Measurements from ENCODE around the gene IRX3. TPM values are rescaled to one million over a fixed set of nuclear protein-coding genes. Genes with fewer than 3 reads are reported as not detected.

IRX3 gene
- total RNA-seq, 2 experiments from 2014 or later: 1.2 to 1.6 TPM

- Mint-ChIP-seq H3K4me3 (no peak overlapping the region), H3K27ac (no peak overlapping the region), H3K27me3 (no peaks in the 10 kb centered on the region), H3K9me3 (no peaks in the 10 kb centered on the region), H3K36me3 (ENCODE audit: low read depth) (no peaks in the 10 kb centered on the region), H3K4me1 (no peaks in the 10 kb centered on the region)
- ChIA-PET POLR2A (no interaction called here), CTCF (no interaction called here)
- no peak for DNase-seq
Observed at GRCh38 chr16:54313789-54314188, 27.2 kb upstream of the IRX3 start.

- CTCF ChIA-PET: no interaction called here
- Mint-ChIP-seq H3K4me3 (no peak overlapping the region), H3K36me3 (ENCODE audit: low read depth) (no peaks in the 10 kb centered on the region), H3K27me3 (no peaks in the 10 kb centered on the region), H3K4me1 (no peaks in the 10 kb centered on the region), H3K27ac (no peak overlapping the region), H3K9me3 (no peaks in the 10 kb centered on the region)
- POLR2A ChIA-PET: no interaction called here
- no peak for DNase-seq
Observed at GRCh38 chr16:54312502-54312991, 26.0 kb upstream of the IRX3 start.

- Mint-ChIP-seq H3K36me3 (ENCODE audit: low read depth) (no peaks in the 10 kb centered on the region), H3K27me3 (no peaks in the 10 kb centered on the region), H3K9me3 (no peaks in the 10 kb centered on the region), H3K27ac (no peak overlapping the region), H3K4me1 (no peaks in the 10 kb centered on the region), H3K4me3 (no peak overlapping the region)
- CTCF ChIA-PET: no interaction called here
- POLR2A ChIA-PET: no interaction called here
- DNase-seq: no peak
Observed at GRCh38 chr16:54309341-54309740, 22.8 kb upstream of the IRX3 start.

- CTCF ChIA-PET: no interaction called here
- no peaks in the 10 kb centered on the region for H3K27me3 Mint-ChIP-seq
- no peaks in the 10 kb centered on the region for H3K4me1 Mint-ChIP-seq
- no peaks in the 10 kb centered on the region for H3K9me3 Mint-ChIP-seq
- H3K4me3 Mint-ChIP-seq: no peak overlapping the region
- no peak for DNase-seq
- no peaks in the 10 kb centered on the region for H3K36me3 Mint-ChIP-seq (ENCODE audit: low read depth)
- H3K27ac Mint-ChIP-seq: no peak overlapping the region
- POLR2A ChIA-PET: no interaction called here
Observed at GRCh38 chr16:54305080-54305479, 18.5 kb upstream of the IRX3 start.

- Mint-ChIP-seq H3K27me3 (no peaks in the 10 kb centered on the region), H3K4me3 (no peak overlapping the region), H3K27ac (no peak overlapping the region), H3K36me3 (ENCODE audit: low read depth) (no peaks in the 10 kb centered on the region), H3K4me1 (no peaks in the 10 kb centered on the region), H3K9me3 (no peaks in the 10 kb centered on the region)
- DNase-seq: no peak
- CTCF ChIA-PET: interaction anchor here (0.7 to 1.0 kb wide), 2 partner anchors 357 to 485 kb away, joined by 3 to 4 read pairs; no protein-coding TSS in a partner anchor
- POLR2A ChIA-PET: no interaction called here
Observed at GRCh38 chr16:54303613-54304012, 17.0 kb upstream of the IRX3 start.

GRCh38 chr16:54297154-54297553, 10.6 kb upstream of the IRX3 start:
- ChIA-PET POLR2A (no interaction called here), CTCF (no interaction called here)
- no peaks in the 10 kb centered on the region for H3K4me1 Mint-ChIP-seq
- no peak overlapping the region for H3K27ac Mint-ChIP-seq
- no peaks in the 10 kb centered on the region for H3K36me3 Mint-ChIP-seq (ENCODE audit: low read depth)
- H3K9me3 Mint-ChIP-seq: no peaks in the 10 kb centered on the region
- peaks cover 18% of the 10 kb centered on the region for H3K27me3 Mint-ChIP-seq
- DNase-seq: no peak
- no peak overlapping the region for H3K4me3 Mint-ChIP-seq

- ChIA-PET CTCF (no interaction called here), POLR2A (no interaction called here)
- Mint-ChIP-seq H3K27me3 (peaks cover 20% of the 10 kb centered on the region), H3K36me3 (ENCODE audit: low read depth) (no peaks in the 10 kb centered on the region), H3K27ac (no peak overlapping the region), H3K4me1 (no peaks in the 10 kb centered on the region), H3K9me3 (no peaks in the 10 kb centered on the region), H3K4me3 (no peak overlapping the region)
- DNase-seq: no peak
Observed at GRCh38 chr16:54296543-54296942, 10.0 kb upstream of the IRX3 start.

- ChIA-PET POLR2A (no interaction called here), CTCF (no interaction called here)
- DNase-seq: no peak
- peaks cover 9% of the 10 kb centered on the region for H3K4me1 Mint-ChIP-seq
- H3K4me3 Mint-ChIP-seq: no peak overlapping the region
- no peak overlapping the region for H3K27ac Mint-ChIP-seq
- peaks cover 55% of the 10 kb centered on the region for H3K27me3 Mint-ChIP-seq
- no peaks in the 10 kb centered on the region for H3K9me3 Mint-ChIP-seq
- H3K36me3 Mint-ChIP-seq (ENCODE audit: low read depth): peaks cover 13% of the 10 kb centered on the region
Observed at GRCh38 chr16:54291656-54292487, 5.3 kb upstream of the IRX3 start.

- no peak overlapping the region for H3K4me3 Mint-ChIP-seq
- H3K36me3 Mint-ChIP-seq (ENCODE audit: low read depth): peaks cover 17% of the 10 kb centered on the region
- no peaks in the 10 kb centered on the region for H3K9me3 Mint-ChIP-seq
- no peak overlapping the region for H3K27ac Mint-ChIP-seq
- H3K4me1 Mint-ChIP-seq: peaks cover 13% of the 10 kb centered on the region
- ChIA-PET POLR2A (no interaction called here), CTCF (no interaction called here)
- H3K27me3 Mint-ChIP-seq: peaks cover 60% of the 10 kb centered on the region
- DNase-seq: no peak
Observed at GRCh38 chr16:54290833-54291655, 4.5 kb upstream of the IRX3 start.

- Mint-ChIP-seq H3K36me3 (ENCODE audit: low read depth) (peaks cover 19% of the 10 kb centered on the region), H3K4me1 (peaks cover 17% of the 10 kb centered on the region), H3K27ac (peak overlapping the region; percentile 15), H3K9me3 (no peaks in the 10 kb centered on the region), H3K4me3 (no peak overlapping the region), H3K27me3 (peaks cover 64% of the 10 kb centered on the region)
- POLR2A ChIA-PET: no interaction called here
- CTCF ChIA-PET: no interaction called here
- no peak for DNase-seq
Observed at GRCh38 chr16:54289945-54290832, 3.6 kb upstream of the IRX3 start.

- ChIA-PET CTCF (no interaction called here), POLR2A (no interaction called here)
- DNase-seq: no peak
- Mint-ChIP-seq H3K36me3 (ENCODE audit: low read depth) (peaks cover 20% of the 10 kb centered on the region), H3K4me1 (peaks cover 20% of the 10 kb centered on the region), H3K4me3 (no peak overlapping the region), H3K9me3 (no peaks in the 10 kb centered on the region), H3K27me3 (peaks cover 67% of the 10 kb centered on the region), H3K27ac (peak overlapping the region; percentile 15)
Observed at GRCh38 chr16:54289242-54289944, 2.8 kb upstream of the IRX3 start.

- DNase-seq: no peak
- Mint-ChIP-seq H3K9me3 (no peaks in the 10 kb centered on the region), H3K27ac (no peak overlapping the region), H3K4me3 (no peak overlapping the region), H3K27me3 (peaks cover 69% of the 10 kb centered on the region), H3K36me3 (ENCODE audit: low read depth) (peaks cover 20% of the 10 kb centered on the region), H3K4me1 (peaks cover 20% of the 10 kb centered on the region)
- ChIA-PET POLR2A (no interaction called here), CTCF (no interaction called here)
Observed at GRCh38 chr16:54288835-54289241, 2.3 kb upstream of the IRX3 start.

All from activated CD4-positive, alpha-beta memory T cell treated with anti-CD3 and anti-CD28 coated beads, Interleukin-2, amount 10 ng/mL, durations not matched to agents 7 days and 5 days (primary cell).